Hepatocyte (in vitro differentiated cells): ENCODE results near the gene SKAP2.

Experiments
- CTCF ChIP-seq: fragments of 200-600 bp; sonication (generic); IDR thresholded peaks from 2 replicates; pipeline ENCODE4 v1.5.1; 2016; ENCODE audit warnings: antibody characterized with exemption, mild to moderate bottlenecking; ENCODE audit not compliant: poor library complexity
- EZH2 ChIP-seq: fragments of 200-600 bp; sonication (generic); IDR thresholded peaks from 2 replicates; pipeline ENCODE4 v1.6.1; 2016; ENCODE audit warnings: antibody characterized with exemption, mild to moderate bottlenecking, borderline replicate concordance

DNA sequence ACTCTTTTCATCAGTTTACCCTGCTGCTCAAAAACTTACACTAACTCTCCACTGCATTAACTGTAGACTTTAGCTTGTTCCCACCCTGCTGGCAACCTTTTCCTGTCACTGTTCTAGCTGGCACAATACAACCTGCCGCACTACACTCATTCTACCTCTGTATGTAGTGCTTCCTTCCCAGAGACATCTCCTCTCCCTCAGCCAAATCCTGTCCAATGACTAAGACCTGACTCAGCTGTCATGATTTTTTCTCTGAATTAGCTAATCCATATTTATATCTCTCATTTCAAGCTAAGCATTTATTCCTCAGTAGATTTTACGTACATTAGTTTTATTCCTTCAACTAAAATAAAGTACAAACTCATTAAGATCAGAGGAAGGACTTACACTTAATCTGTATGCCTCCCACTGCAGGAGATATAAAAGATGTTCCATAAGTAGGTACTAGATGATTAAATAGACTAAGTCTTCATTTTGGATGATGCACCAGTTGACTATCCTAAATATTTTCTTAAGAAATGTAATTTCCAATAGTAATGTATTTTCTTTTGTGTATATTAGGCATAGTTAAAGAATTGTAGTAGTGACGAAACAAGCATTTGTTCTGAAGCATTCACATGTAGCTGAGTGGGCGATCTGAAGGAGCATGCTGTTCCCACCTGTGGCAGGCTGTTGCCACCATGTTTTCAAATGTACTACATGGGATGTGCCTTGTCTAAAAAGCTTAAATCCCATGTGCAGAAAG is 189.1 kb downstream of the SKAP2 start:
- TF ChIP-seq CTCF (no peak), EZH2 (no peak)
